WTC11 (cell line): ENCODE measurements around the gene HOXA10. TPM values are rescaled to one million over a fixed set of nuclear protein-coding genes. Genes with fewer than 3 reads are reported as not detected.
A peak's percentile ranks its signal among the peaks of the same experiment; 100 is the strongest.

Source experiments
- ATAC-seq: fragments of 200-7000 bp; cut with Tn5 transposase; 2 replicates; pipeline ENCODE4 v1.10.0; 2021; ENCODE audit warnings: mild to moderate bottlenecking, moderate library complexity
- CTCF ChIA-PET: fragments of 300-600 bp; sonication (Branson Sonifier 250); formaldehyde crosslinking; loops from one replicate; lab custom pipeline; 2021; ENCODE audit warnings: antibody characterized with exemption; lab: Charles Lee
- POLR2A ChIA-PET: fragments of 350-600 bp; sonication (Branson Sonifier 250); formaldehyde crosslinking; loops from one replicate; lab custom pipeline; 2021; ENCODE audit warnings: antibody characterized with exemption; lab: Charles Lee
- DNase-seq: peaks from one replicate; pipeline ENCODE4 v3.0.0; 2021; ENCODE audit warnings: low spot score
- H3K27ac Mint-ChIP-seq: 2 replicates; pipeline ENCODE4 v1.8.0; 2021; ENCODE audit warnings: mixed read lengths
- H3K27me3 Mint-ChIP-seq: 2 replicates; pipeline ENCODE4 v1.8.0; 2021; ENCODE audit warnings: low read depth, mild to moderate bottlenecking, moderate library complexity, mixed read lengths
- H3K36me3 Mint-ChIP-seq: 2 replicates; pipeline ENCODE4 v1.8.0; 2021; ENCODE audit warnings: mixed read lengths
- H3K4me1 Mint-ChIP-seq: 2 replicates; pipeline ENCODE4 v1.8.0; 2022; ENCODE audit warnings: mixed read lengths
- H3K4me3 Mint-ChIP-seq: 2 replicates; pipeline ENCODE4 v1.8.0; 2021; ENCODE audit warnings: mild to moderate bottlenecking, moderate library complexity, mixed read lengths
- H3K9me3 Mint-ChIP-seq: 2 replicates; pipeline ENCODE4 v1.8.0; 2021; ENCODE audit warnings: mixed read lengths
- ATF2 ChIP-seq: sonication (generic); formaldehyde crosslinking; IDR thresholded peaks from 2 replicates; pipeline ENCODE4 v1.8.1; 2022; ENCODE audit warnings: low read depth, missing genetic modification reagents, borderline replicate concordance
- CBFB ChIP-seq: sonication (generic); formaldehyde crosslinking; IDR thresholded peaks from 2 replicates; pipeline ENCODE4 v1.8.1; 2022; ENCODE audit warnings: mild to moderate bottlenecking, low read depth, missing genetic modification reagents
- CDX4 ChIP-seq: fragments of 250-450 bp; sonication (Bioruptor Pico); IDR thresholded peaks from 2 replicates; pipeline ENCODE4 v1.9.0; 2021; ENCODE audit warnings: moderate library complexity, mild to moderate bottlenecking, inconsistent platforms, borderline replicate concordance
- E2F1 ChIP-seq: sonication (generic); formaldehyde crosslinking; IDR thresholded peaks from 2 replicates; pipeline ENCODE4 v1.8.0; 2022; ENCODE audit warnings: mild to moderate bottlenecking, missing genetic modification reagents
- E2F4 ChIP-seq: sonication (generic); formaldehyde crosslinking; IDR thresholded peaks from 2 replicates; pipeline ENCODE4 v1.8.1; 2022; ENCODE audit warnings: low read depth, mild to moderate bottlenecking, moderate library complexity, missing genetic modification reagents, borderline replicate concordance
- EMX1 ChIP-seq: fragments of 250-450 bp; sonication (Bioruptor Pico); IDR thresholded peaks from 2 replicates; pipeline ENCODE4 v1.8.0; 2021; ENCODE audit warnings: mild to moderate bottlenecking
- ETV6 ChIP-seq: sonication (generic); formaldehyde crosslinking; IDR thresholded peaks from 2 replicates; pipeline ENCODE4 v1.8.1; 2022; ENCODE audit warnings: mild to moderate bottlenecking, missing genetic modification reagents
- FOXJ3 ChIP-seq: sonication (generic); formaldehyde crosslinking; IDR thresholded peaks from 2 replicates; pipeline ENCODE4 v1.9.0; 2021; ENCODE audit warnings: missing genetic modification reagents, mild to moderate bottlenecking, borderline replicate concordance
- FOXP1 ChIP-seq: sonication (generic); formaldehyde crosslinking; IDR thresholded peaks from 2 replicates; pipeline ENCODE4 v1.8.0; 2022; ENCODE audit warnings: missing genetic modification reagents, mild to moderate bottlenecking, moderate library complexity, borderline replicate concordance
- GABPB1 ChIP-seq: sonication (generic); formaldehyde crosslinking; IDR thresholded peaks from 2 replicates; pipeline ENCODE4 v1.8.1; 2023; ENCODE audit warnings: mild to moderate bottlenecking, missing genetic modification reagents
- HMGXB4 ChIP-seq: sonication (generic); formaldehyde crosslinking; IDR thresholded peaks from 2 replicates; pipeline ENCODE4 v1.8.1; 2023; ENCODE audit warnings: mild to moderate bottlenecking, moderate library complexity, missing genetic modification reagents
- MXD4 ChIP-seq: fragments of 250-450 bp; sonication (Bioruptor Pico); IDR thresholded peaks from 2 replicates; pipeline ENCODE4 v1.8.0; 2021; ENCODE audit warnings: mild to moderate bottlenecking, moderate library complexity, borderline replicate concordance
- MYBL2 ChIP-seq: sonication (generic); formaldehyde crosslinking; IDR thresholded peaks from 2 replicates; pipeline ENCODE4 v1.8.1; 2023; ENCODE audit warnings: mild to moderate bottlenecking, moderate library complexity, missing genetic modification reagents
- NR1H2 ChIP-seq: sonication (generic); formaldehyde crosslinking; IDR thresholded peaks from 2 replicates; pipeline ENCODE4 v1.9.0; 2021; ENCODE audit warnings: mild to moderate bottlenecking, moderate library complexity, missing genetic modification reagents
- RELA ChIP-seq: sonication (generic); formaldehyde crosslinking; IDR thresholded peaks from 2 replicates; pipeline ENCODE4 v1.8.1; 2022; ENCODE audit warnings: missing genetic modification reagents, mild to moderate bottlenecking, borderline replicate concordance
- RORB ChIP-seq: fragments of 250-450 bp; sonication (Bioruptor Pico); IDR thresholded peaks from 2 replicates; pipeline ENCODE4 v1.9.0; 2021; ENCODE audit warnings: mild to moderate bottlenecking
- SMAD4 ChIP-seq: sonication (generic); formaldehyde crosslinking; IDR thresholded peaks from 2 replicates; pipeline ENCODE4 v1.8.0; 2022; ENCODE audit warnings: mild to moderate bottlenecking, missing genetic modification reagents
- TEAD4 ChIP-seq: sonication (generic); formaldehyde crosslinking; IDR thresholded peaks from 2 replicates; pipeline ENCODE4 v1.8.0; 2022; ENCODE audit warnings: mild to moderate bottlenecking, missing genetic modification reagents
- TP53 ChIP-seq: sonication (generic); formaldehyde crosslinking; IDR thresholded peaks from 2 replicates; pipeline ENCODE4 v1.8.1; 2023; ENCODE audit warnings: mild to moderate bottlenecking, missing genetic modification reagents
- ZMAT4 ChIP-seq: fragments of 250-450 bp; sonication (Bioruptor Pico); IDR thresholded peaks from 2 replicates; pipeline ENCODE4 v1.9.0; 2021; ENCODE audit warnings: mild to moderate bottlenecking
- ZNF232 ChIP-seq: sonication (generic); formaldehyde crosslinking; IDR thresholded peaks from 2 replicates; pipeline ENCODE4 v1.8.0; 2022; ENCODE audit warnings: mild to moderate bottlenecking, missing genetic modification reagents
- ZNF396 ChIP-seq: fragments of 250-450 bp; sonication (Bioruptor Pico); IDR thresholded peaks from 2 replicates; pipeline ENCODE4 v1.8.0; 2021; ENCODE audit warnings: mild to moderate bottlenecking, moderate library complexity, borderline replicate concordance
- ZNF416 ChIP-seq: fragments of 250-450 bp; sonication (Bioruptor Pico); IDR thresholded peaks from 2 replicates; pipeline ENCODE4 v1.9.0; 2021; ENCODE audit warnings: mild to moderate bottlenecking, inconsistent platforms
- total RNA-seq: library from RNA; stranded (reverse); gene quantifications from 3 replicates; pipeline ENCODE4 v1.2.3, GENCODE V29; 2021

Gene HOXA10
- total RNA-seq, 1 experiment from 2014 or later = 0.07 TPM

- no peak for TF ChIP-seq TEAD4
- TF ChIP-seq SMAD4 (CRISPR knock-in tag) = no peak
- no peak for TF ChIP-seq RORB (CRISPR knock-in tag)
- no peak for TF ChIP-seq FOXJ3 (CRISPR knock-in tag)
- no peak for TF ChIP-seq MYBL2 (CRISPR knock-in tag)
- TF ChIP-seq TP53 (CRISPR knock-in tag) = no peak
- no peak for TF ChIP-seq FOXP1 (CRISPR knock-in tag)
- no peak for TF ChIP-seq ZMAT4 (CRISPR knock-in tag)
Observed at GRCh38 chr7:27167916-27168264, 6.2 kb downstream of the HOXA10 start (continued).

GRCh38 chr7:27166531-27167505 lies 7.3 kb downstream of the HOXA10 start:
- ATAC-seq (no peak), DNase-seq (peak; percentile 20)
- Mint-ChIP-seq H3K4me1 (peaks cover 20% of the 10 kb centered on the region), H3K4me3 (no peak overlapping the region), H3K36me3 (0 out of 2 replicates have a peak, but pooled peaks cover 2% of the 10 kb centered on the region), H3K27me3 (peaks cover 100% of the 10 kb centered on the region), H3K27ac (no peak overlapping the region), H3K9me3 (no peaks in the 10 kb centered on the region)
- ChIA-PET CTCF (interaction anchor here (0.6 to 2.3 kb wide), 6 partner anchors 10 to 309 kb away, joined by 3 to 19 read pairs (median 5); partner anchors contain the start of genes HOXA3 and HOXA5), POLR2A (no interaction called here)
- no peak for TF ChIP-seq GABPB1 (CRISPR knock-in tag)
- no peak for TF ChIP-seq NR1H2 (CRISPR knock-in tag)
- no peak for TF ChIP-seq ATF2
- TF ChIP-seq RELA (CRISPR knock-in tag) = no peak
- TF ChIP-seq ZNF232 = no peak
- TF ChIP-seq ETV6 (CRISPR knock-in tag) = no peak
- TF ChIP-seq ZMAT4 (CRISPR knock-in tag) = no peak
- no peak for TF ChIP-seq HMGXB4 (CRISPR knock-in tag)
- no peak for TF ChIP-seq MXD4 (CRISPR knock-in tag)
- no peak for TF ChIP-seq ZNF416 (CRISPR knock-in tag)
- TF ChIP-seq CDX4 = no peak; the same call in 1 of the 2 replicates

GRCh38 chr7:27165996-27166530 lies 8.1 kb downstream of the HOXA10 start:
- ChIA-PET CTCF (interaction anchor here (0.6 to 2.3 kb wide), 7 partner anchors 10 to 308 kb away, joined by 3 to 19 read pairs (median 4); partner anchors contain the start of genes HOXA3, HOXA5 and HOXA7), POLR2A (no interaction called here)
- Mint-ChIP-seq H3K36me3 (0 out of 2 replicates have a peak, but pooled peaks cover 2% of the 10 kb centered on the region), H3K4me1 (peaks cover 16% of the 10 kb centered on the region), H3K9me3 (no peaks in the 10 kb centered on the region), H3K27me3 (peaks cover 100% of the 10 kb centered on the region), H3K27ac (no peak overlapping the region), H3K4me3 (no peak overlapping the region)
- DNase-seq = peak; percentile 24
- ATAC-seq = no peak
- TF ChIP-seq EMX1 (CRISPR knock-in tag) (no peak), E2F4 (CRISPR knock-in tag) (no peak), ZNF396 (CRISPR knock-in tag) (no peak), E2F1 (no peak), CBFB (CRISPR knock-in tag) (no peak), CDX4 (no peak)
